ENCODE measurements around the gene MT1HL1. TPM values are rescaled to one million over a fixed set of nuclear protein-coding genes. Genes with fewer than 3 reads are reported as not detected.

MT1HL1 gene
- total and polyA plus RNA-seq, 5 donors, result not detected

DNA sequence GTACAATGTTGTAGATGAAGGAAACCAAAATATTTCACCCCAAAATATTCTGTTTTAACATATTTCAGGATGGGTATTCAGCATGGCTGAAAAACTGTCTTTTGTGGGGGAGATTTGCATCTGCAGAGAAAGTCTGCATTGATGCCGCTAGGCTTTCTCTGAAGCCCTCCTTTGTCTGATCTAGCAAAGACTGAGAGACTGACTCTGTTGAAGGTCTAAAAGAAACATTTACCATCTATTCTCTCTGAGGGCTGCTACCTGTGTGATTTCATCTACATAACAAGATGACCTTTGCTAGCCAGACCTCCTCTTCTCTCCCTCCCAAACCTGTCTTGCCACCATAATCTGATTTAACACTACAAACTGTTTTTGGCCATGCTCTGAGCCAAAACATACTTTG lies 12.4 kb upstream of the MT1HL1 start:
- no peak for ATAC-seq
- Histone ChIP-seq H3K27ac (ENCODE audit: low read length) (no peak overlapping the region), H3K27me3 (ENCODE audit: control insufficient read depth, insufficient read depth) (no peaks in the 10 kb centered on the region), H3K4me3 (ENCODE audit: low read length) (no peak overlapping the region), H3K9me3 (ENCODE audit: control insufficient read depth, low read length) (no peaks in the 10 kb centered on the region), H3K4me1 (ENCODE audit: control insufficient read depth, insufficient read depth, low read length) (no peaks in the 10 kb centered on the region)
- no peak for DNase-seq
- 61% methylated on average over 1 of the region's 1 CpG for WGBS
- intact Hi-C loops (cut with DNase I), result no loop called here

DNA sequence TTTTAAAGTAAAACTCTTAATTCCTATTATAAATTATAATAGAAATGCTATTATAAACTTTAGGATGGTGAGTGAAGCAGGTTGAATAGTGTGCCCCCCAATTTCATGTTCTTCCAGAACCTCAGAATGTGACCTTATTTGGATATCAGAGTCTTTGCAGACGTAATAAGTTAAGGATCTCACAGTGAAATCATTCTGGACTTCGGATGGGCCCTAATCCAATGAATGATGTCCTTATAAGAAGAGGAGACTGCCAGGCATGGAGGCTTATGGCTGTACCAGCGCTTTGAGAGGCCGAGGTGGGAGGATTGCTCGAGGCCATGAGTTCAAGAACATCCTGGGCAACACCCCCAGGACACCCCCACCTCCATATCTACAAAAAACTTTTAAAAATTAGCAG lies 9.4 kb upstream of the MT1HL1 start:
- Histone ChIP-seq H3K27ac (ENCODE audit: low read length) (peak overlapping the region; percentile 82), H3K4me3 (ENCODE audit: low read length) (no peak overlapping the region), H3K27me3 (ENCODE audit: control insufficient read depth, insufficient read depth) (no peaks in the 10 kb centered on the region), H3K9me3 (ENCODE audit: control insufficient read depth, low read length) (no peaks in the 10 kb centered on the region), H3K4me1 (ENCODE audit: control insufficient read depth, insufficient read depth, low read length) (no peaks in the 10 kb centered on the region)
- DNase-seq (no peak), ATAC-seq (no peak)
- intact Hi-C loops (cut with DNase I), result no loop called here
- WGBS, result 69% methylated on average over 5 of the region's 5 CpGs

DNA sequence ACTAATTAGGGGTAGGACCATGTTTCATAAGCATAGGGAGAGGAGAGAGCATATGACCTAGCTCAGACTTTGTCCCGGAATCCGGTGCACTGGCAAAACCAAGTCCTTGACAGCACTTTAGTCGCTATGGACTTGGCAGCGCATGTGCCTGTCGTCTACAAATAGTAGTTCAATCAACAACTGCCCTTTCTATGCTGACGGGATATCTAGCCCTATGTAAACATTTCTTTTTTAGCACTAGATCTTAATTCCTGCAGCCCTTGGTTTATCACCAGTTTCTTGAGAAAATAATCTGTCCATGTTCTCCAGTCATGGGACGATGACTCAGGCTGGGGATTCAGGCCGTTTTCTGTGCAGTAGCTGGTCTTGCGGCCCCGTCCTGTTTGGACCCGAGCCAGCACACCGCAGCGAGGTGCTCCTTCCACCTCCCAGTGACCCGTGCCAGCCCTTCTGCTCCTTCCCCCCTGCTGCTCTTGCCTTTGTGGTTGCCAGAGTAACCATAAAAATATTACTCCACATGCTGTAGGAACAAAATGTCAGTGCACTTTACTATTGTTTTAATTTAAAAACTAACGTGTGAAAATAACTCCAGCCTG lies 8.6 kb upstream of the MT1HL1 start:
- peak; percentile 87 to 88 for ATAC-seq
- Histone ChIP-seq H3K27ac (ENCODE audit: low read length) (peak overlapping the region; percentile 43), H3K4me1 (ENCODE audit: control insufficient read depth, insufficient read depth, low read length) (peaks cover 5% of the 10 kb centered on the region), H3K27me3 (ENCODE audit: control insufficient read depth, insufficient read depth) (no peaks in the 10 kb centered on the region), H3K4me3 (ENCODE audit: low read length) (no peak overlapping the region), H3K9me3 (ENCODE audit: control insufficient read depth, low read length) (no peaks in the 10 kb centered on the region)
- intact Hi-C loops (cut with DNase I), result no loop called here
- DNase-seq, result peak; percentile 71 to 89 (median 86)
- WGBS, result 22% methylated on average over 15 of the region's 15 CpGs

DNA sequence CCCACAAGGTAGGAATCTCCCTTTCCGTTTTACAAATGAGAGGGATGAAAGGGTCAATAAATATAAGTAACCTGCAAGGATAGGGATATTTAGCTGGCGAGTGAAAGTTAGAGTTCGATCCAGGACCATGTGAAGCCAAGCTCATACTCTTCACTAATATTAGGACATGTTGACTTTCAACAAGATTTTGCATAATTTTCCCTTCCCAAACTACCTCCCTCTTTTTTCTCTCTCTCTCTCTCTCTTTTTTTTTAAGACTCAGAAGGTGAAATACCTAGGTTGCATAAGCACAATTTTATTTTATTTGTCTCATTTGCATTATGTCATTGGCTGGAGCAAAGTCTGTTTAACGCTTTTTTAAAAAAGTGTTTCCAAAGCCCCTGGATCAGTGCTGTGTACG lies 8.1 kb upstream of the MT1HL1 start:
- no peak for ATAC-seq
- intact Hi-C loops (cut with DNase I), result no loop called here

DNA sequence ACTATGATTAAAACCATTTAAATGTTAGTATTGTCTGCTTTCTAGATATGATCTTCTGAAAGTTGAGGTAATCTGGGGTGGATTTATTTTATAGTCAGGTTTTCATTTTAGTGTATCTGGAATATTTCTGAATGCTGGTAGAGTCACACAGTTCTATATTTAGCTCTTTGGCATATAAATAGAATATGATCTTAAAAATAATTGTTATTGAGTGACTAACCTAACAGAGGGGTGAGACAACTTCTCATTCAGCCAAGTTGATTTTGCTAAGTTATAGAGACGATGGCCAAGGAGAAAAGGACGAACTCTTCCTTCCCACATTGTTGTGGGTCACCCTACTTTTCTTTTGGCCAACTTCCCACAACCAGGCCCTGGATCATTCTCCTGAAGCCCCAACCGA lies 7.2 kb upstream of the MT1HL1 start:
- H3K4me3 ChIP-seq (ENCODE audit: low read length), result no peak overlapping the region
- H3K9me3 ChIP-seq (ENCODE audit: control insufficient read depth, low read length), result no peaks in the 10 kb centered on the region
- DNase-seq, result no peak
- no peaks in the 10 kb centered on the region for H3K27me3 ChIP-seq (ENCODE audit: control insufficient read depth, insufficient read depth)
- peaks cover 5% of the 10 kb centered on the region for H3K4me1 ChIP-seq (ENCODE audit: control insufficient read depth, insufficient read depth, low read length)
- H3K27ac ChIP-seq (ENCODE audit: low read length), result peak overlapping the region; percentile 84
- 53% methylated on average over 3 of the region's 3 CpGs for WGBS
- ATAC-seq, result peak in 1 of 2 donors; percentile 36
- intact Hi-C loops (cut with DNase I), result no loop called here

More for the DNA sequence above, 8.1 kb upstream of the MT1HL1 start:
- Histone ChIP-seq H3K27ac (ENCODE audit: low read length) (peak overlapping the region; percentile 84), H3K27me3 (ENCODE audit: control insufficient read depth, insufficient read depth) (no peaks in the 10 kb centered on the region), H3K9me3 (ENCODE audit: control insufficient read depth, low read length) (no peaks in the 10 kb centered on the region), H3K4me3 (ENCODE audit: low read length) (no peak overlapping the region), H3K4me1 (ENCODE audit: control insufficient read depth, insufficient read depth, low read length) (peaks cover 5% of the 10 kb centered on the region)
- no peak for DNase-seq
- WGBS, result 75% methylated on average over 5 of the region's 5 CpGs

DNA sequence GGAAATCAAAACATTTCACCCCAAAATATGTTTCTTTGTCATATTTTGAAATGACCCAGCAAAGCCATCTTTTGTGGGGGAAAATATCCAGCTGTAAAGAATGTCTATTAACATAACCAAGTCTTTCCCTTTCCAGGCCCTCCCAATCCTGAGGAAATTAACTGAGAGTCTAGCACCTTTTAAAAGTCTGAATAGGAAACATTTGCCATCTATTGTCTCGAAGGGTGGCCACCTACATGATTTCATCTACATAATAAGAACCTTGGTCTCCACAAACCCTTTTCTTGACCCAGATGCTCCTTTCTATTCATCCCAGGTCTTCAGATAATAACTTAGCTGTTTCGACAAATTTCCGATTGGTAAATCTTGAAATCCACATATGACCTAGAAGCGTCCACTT lies 5.4 kb upstream of the MT1HL1 start:
- peaks cover 5% of the 10 kb centered on the region for H3K4me1 ChIP-seq (ENCODE audit: control insufficient read depth, insufficient read depth, low read length)
- DNase-seq (no peak), ATAC-seq (no peak)
- 88% methylated on average over 4 of the region's 4 CpGs for WGBS
- H3K27ac ChIP-seq (ENCODE audit: low read length), result no peak overlapping the region
- intact Hi-C loops (cut with DNase I), result no loop called here
- H3K27me3 ChIP-seq (ENCODE audit: control insufficient read depth, insufficient read depth), result no peaks in the 10 kb centered on the region
- no peak overlapping the region for H3K4me3 ChIP-seq (ENCODE audit: low read length)
- no peaks in the 10 kb centered on the region for H3K9me3 ChIP-seq (ENCODE audit: control insufficient read depth, low read length)

DNA sequence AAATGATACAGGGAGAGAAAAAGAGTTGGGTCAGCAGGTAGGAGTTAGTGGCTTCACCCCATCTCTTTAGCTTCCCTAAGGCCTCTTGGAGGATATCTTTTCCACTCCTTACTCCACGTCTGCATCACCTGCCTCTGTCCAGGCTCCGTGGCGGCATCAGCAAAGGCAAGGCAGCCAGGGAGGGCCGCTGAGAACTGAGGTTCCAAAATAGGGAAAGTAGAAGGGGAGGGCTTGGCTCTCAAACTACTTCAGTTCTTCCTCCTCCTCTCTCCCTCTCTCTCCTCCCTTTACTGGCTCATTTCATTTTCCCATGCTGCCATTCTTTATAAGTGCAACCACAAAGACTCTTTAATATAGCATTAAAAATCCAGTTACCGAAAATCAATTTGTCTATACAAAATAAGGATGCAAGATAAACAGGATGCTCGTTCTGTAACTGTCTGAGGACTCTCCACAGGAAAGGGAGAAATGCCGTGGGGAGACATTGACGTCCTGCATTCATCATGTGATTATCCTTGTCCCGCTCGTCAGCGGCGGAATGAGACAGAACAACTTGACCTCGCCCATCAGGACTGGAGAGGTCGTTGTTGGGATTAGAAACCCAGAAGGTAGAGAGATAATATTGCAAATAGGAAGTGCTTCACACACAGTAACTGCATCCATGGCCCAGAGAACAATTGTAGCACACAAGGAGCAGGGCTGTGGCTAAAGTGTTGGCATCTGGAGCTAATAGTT lies 3.1 kb upstream of the MT1HL1 start:
- no peaks in the 10 kb centered on the region for H3K9me3 ChIP-seq (ENCODE audit: control insufficient read depth, low read length)
- H3K27ac ChIP-seq (ENCODE audit: low read length), result peak overlapping the region; percentile 93
- H3K4me1 ChIP-seq (ENCODE audit: control insufficient read depth, insufficient read depth, low read length), result peaks cover 5% of the 10 kb centered on the region
- intact Hi-C loops (cut with DNase I), result no loop called here
- H3K4me3 ChIP-seq (ENCODE audit: low read length), result no peak overlapping the region
- 49% methylated on average over 14 of the region's 14 CpGs for WGBS
- ATAC-seq, result peak; percentile 40 to 63
- DNase-seq, result no peak
- no peaks in the 10 kb centered on the region for H3K27me3 ChIP-seq (ENCODE audit: control insufficient read depth, insufficient read depth)

DNA sequence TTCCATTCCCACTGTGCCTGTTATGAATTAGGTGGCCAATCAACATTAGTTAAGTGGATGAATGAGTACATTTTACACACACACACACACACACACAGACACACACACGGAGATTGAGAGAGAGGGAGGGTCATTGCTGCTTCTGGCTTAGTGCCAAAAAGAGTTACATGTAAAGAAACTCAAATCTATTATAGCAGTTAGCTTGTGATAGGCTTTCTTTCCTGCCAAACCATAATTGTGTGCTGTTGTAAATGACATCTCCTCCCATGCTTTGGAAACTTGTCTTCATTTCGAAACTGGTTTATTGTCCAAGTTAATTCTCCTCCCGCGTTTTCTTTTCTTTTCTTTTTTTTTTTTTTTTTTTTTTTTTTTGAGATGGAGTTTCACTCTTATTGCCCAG lies 1.4 kb upstream of the MT1HL1 start:
- Histone ChIP-seq H3K27ac (ENCODE audit: low read length) (no peak overlapping the region), H3K4me3 (ENCODE audit: low read length) (no peak overlapping the region), H3K9me3 (ENCODE audit: control insufficient read depth, low read length) (no peaks in the 10 kb centered on the region), H3K4me1 (ENCODE audit: control insufficient read depth, insufficient read depth, low read length) (peaks cover 5% of the 10 kb centered on the region), H3K27me3 (ENCODE audit: control insufficient read depth, insufficient read depth) (no peaks in the 10 kb centered on the region)
- DNase-seq (no peak), ATAC-seq (no peak)
- intact Hi-C loops (cut with DNase I), result no loop called here
- 51% methylated on average over 4 of the region's 4 CpGs for WGBS

DNA sequence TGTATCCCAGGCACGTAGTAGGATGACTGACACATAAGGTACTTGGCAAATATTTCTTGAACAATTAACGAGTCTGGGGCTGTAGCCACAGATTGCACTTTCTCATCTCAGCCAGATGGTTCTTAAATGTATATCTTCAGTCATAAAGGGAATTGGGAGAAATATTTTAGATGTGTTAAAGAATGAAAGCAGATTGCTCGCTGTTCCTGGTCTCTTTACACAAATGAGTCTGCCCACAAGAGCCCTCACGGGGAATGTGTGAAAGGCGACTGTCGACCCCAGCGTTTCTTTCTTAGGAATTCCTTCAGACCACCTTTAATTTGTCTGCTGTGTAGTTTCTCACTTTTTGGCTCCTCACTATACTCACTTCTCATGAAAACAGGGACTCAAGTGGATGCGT lies 725 bp downstream of the MT1HL1 start:
- H3K27ac ChIP-seq (ENCODE audit: low read length), result no peak overlapping the region
- no peak for ATAC-seq
- WGBS, result 71% methylated on average over 8 of the region's 8 CpGs
- H3K27me3 ChIP-seq (ENCODE audit: control insufficient read depth, insufficient read depth), result no peaks in the 10 kb centered on the region
- DNase-seq, result no peak
- peaks cover 5% of the 10 kb centered on the region for H3K4me1 ChIP-seq (ENCODE audit: control insufficient read depth, insufficient read depth, low read length)
- H3K4me3 ChIP-seq (ENCODE audit: low read length), result no peak overlapping the region
- intact Hi-C loops (cut with DNase I), result no loop called here
- no peaks in the 10 kb centered on the region for H3K9me3 ChIP-seq (ENCODE audit: control insufficient read depth, low read length)

DNA sequence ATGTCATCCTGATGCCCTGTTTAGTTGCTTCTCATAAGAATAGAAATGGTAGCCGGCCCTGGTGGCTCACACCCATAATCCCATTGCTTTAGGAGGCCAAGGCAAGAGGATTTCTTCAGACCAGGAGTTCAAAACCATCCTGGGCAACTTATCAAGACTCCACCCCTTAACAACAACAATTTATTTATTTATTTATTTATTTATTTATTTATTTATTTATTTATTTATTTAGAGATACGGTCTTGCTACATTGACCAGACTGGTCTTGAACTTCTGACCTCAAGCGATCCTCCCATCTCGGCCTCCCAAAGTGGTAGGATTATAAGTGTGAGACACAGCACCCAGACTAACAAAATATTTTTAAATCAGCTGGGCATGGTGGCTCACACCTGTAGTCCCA lies 4.0 kb downstream of the MT1HL1 start:
- intact Hi-C loops (cut with DNase I), result no loop called here
- no peak overlapping the region for H3K27ac ChIP-seq (ENCODE audit: low read length)
- H3K4me1 ChIP-seq (ENCODE audit: control insufficient read depth, insufficient read depth, low read length), result peaks cover 7% of the 10 kb centered on the region
- H3K27me3 ChIP-seq (ENCODE audit: control insufficient read depth, insufficient read depth), result no peaks in the 10 kb centered on the region
- H3K9me3 ChIP-seq (ENCODE audit: control insufficient read depth, low read length), result no peaks in the 10 kb centered on the region
- DNase-seq (no peak), ATAC-seq (no peak)
- 94% methylated on average over 4 of the region's 4 CpGs for WGBS
- H3K4me3 ChIP-seq (ENCODE audit: low read length), result no peak overlapping the region

DNA sequence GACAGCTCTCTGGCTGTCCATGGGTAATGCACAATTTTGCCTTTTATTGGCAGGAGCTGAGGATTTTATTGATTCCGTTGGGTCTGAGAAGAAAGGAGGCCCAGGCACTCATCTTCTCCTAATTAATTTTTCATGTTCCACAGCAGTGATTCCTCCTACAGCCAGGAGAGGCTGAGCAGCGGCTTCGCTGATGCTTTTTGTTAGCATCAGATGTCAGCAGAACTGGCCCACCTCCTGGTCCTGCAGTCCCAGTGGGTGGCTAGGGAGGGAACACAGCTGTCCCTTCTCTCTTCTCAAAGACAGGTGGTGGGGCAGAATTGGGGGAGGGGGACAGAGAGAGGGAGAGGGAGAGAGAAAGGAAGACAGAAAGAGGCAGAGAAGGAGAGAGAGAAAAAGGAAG lies 5.7 kb downstream of the MT1HL1 start:
- no peak overlapping the region for H3K4me3 ChIP-seq (ENCODE audit: low read length)
- ATAC-seq, result peak; percentile 17 to 44

More for the DNA sequence above, 5.7 kb downstream of the MT1HL1 start:
- Histone ChIP-seq H3K27me3 (ENCODE audit: control insufficient read depth, insufficient read depth) (no peaks in the 10 kb centered on the region), H3K9me3 (ENCODE audit: control insufficient read depth, low read length) (no peaks in the 10 kb centered on the region), H3K27ac (ENCODE audit: low read length) (peak overlapping the region; percentile 90), H3K4me1 (ENCODE audit: control insufficient read depth, insufficient read depth, low read length) (peaks cover 7% of the 10 kb centered on the region)
- peak in 2 of 3 donors; percentile 46 to 56 for DNase-seq
- intact Hi-C loops (cut with DNase I), result loop anchor here in 1 of 4 donors (2.0 kb wide), 1 partner anchor 44 kb away; the partner anchor contains the start of gene RYR2
- 61% methylated on average over 3 of the region's 3 CpGs for WGBS

Measured in right cardiac atrium (tissue), 5 donors.